GM12891 (cell line): ENCODE data around the gene LGALS9B.
"Not testable (repeated sequence)": the region's sequence is repeated elsewhere in the genome, so short reads cannot be mapped to it uniquely, and the experiment has no call there.

Experiments used
- PAX5 ChIP-seq: IDR thresholded peaks from 2 replicates; pipeline ENCODE4 v1.6.1; 2011; ENCODE audit warnings: low read length, moderate library complexity, mild to moderate bottlenecking; ENCODE audit not compliant: insufficient read depth, severe bottlenecking
- POLR2A ChIP-seq: IDR thresholded peaks from 2 replicates; pipeline ENCODE4 v1.6.1; 2011; ENCODE audit warnings: low read depth, low read length, control low read depth
- POLR2AphosphoS5 ChIP-seq: IDR thresholded peaks from 2 replicates; pipeline ENCODE4 v1.6.1; 2011; ENCODE audit warnings: low read depth, low read length, control low read depth
- TAF1 ChIP-seq: IDR thresholded peaks from 2 replicates; pipeline ENCODE4 v1.6.1; 2011; ENCODE audit warnings: low read depth, low read length, control low read depth

GRCh38 chr17:20450852-20451251, 16.5 kb downstream of the LGALS9B start:
- not testable (repeated sequence) for TF ChIP-seq POLR2AphosphoS5, POLR2A, PAX5, TAF1
